Measurements from ENCODE around the gene ANKMY2.

- TF ChIP-seq CTCF (IDR thresholded peaks at IDR 0.05) (no peak), POLR2A (IDR thresholded peaks at IDR 0.05) (no peak)
Observed at GRCh38 chr7:16619979-16620408, 25.6 kb downstream of the ANKMY2 start.
